GM18858 (cell line): ENCODE measurements around the gene ZC2HC1B.

Experiments used
- ATAC-seq: cut with Tn5 transposase; IDR thresholded peaks from one replicate; pipeline ENCODE4 v1.9.1; 2021; ENCODE audit not compliant: unreplicated experiment

The ZC2HC1B gene

GRCh38 chr6:143961066-143961465 lies 96.8 kb downstream of the ZC2HC1B start:
- no peak for ATAC-seq

- no peak for ATAC-seq
These were observed 97.9 kb downstream of the ZC2HC1B start for GRCh38 chr6:143961886-143962878.

GRCh38 chr6:143963158-143963919 lies 99.1 kb downstream of the ZC2HC1B start:
- ATAC-seq, result no peak

GRCh38 chr6:143964674-143965081 lies 100.4 kb downstream of the ZC2HC1B start:
- no peak for ATAC-seq

- ATAC-seq, result no peak
These were observed 101.4 kb downstream of the ZC2HC1B start for GRCh38 chr6:143965503-143966171.

GRCh38 chr6:143966312-143966711 lies 102.0 kb downstream of the ZC2HC1B start:
- ATAC-seq, result no peak

GRCh38 chr6:143967706-143968376 lies 103.6 kb downstream of the ZC2HC1B start:
- ATAC-seq, result no peak

- no peak for ATAC-seq
These were observed 104.8 kb downstream of the ZC2HC1B start for GRCh38 chr6:143969077-143969476.

- no peak for ATAC-seq
These were observed 106.4 kb downstream of the ZC2HC1B start for GRCh38 chr6:143970456-143971218.

- ATAC-seq, result no peak
These were observed 107.4 kb downstream of the ZC2HC1B start for GRCh38 chr6:143971482-143972205.

- no peak for ATAC-seq
These were observed 109.1 kb downstream of the ZC2HC1B start for GRCh38 chr6:143973097-143973966.

- ATAC-seq, result no peak
These were observed 109.8 kb downstream of the ZC2HC1B start for GRCh38 chr6:143974089-143974488.

GRCh38 chr6:143976806-143977349 lies 112.6 kb downstream of the ZC2HC1B start:
- no peak for ATAC-seq

- ATAC-seq, result no peak
These were observed 116.6 kb downstream of the ZC2HC1B start for GRCh38 chr6:143980921-143981320.

- ATAC-seq, result no peak
These were observed 118.7 kb downstream of the ZC2HC1B start for GRCh38 chr6:143982968-143983367.

- no peak for ATAC-seq
These were observed 120.4 kb downstream of the ZC2HC1B start for GRCh38 chr6:143984666-143985065.

GRCh38 chr6:143986463-143987065 lies 122.3 kb downstream of the ZC2HC1B start:
- no peak for ATAC-seq
